ENCODE results near the gene EMD. TPM values are rescaled to one million over a fixed set of nuclear protein-coding genes. Genes with fewer than 3 reads are reported as not detected.

Gene EMD
- total and polyA plus RNA-seq, 2 donors from 2014 or later: 79.6 to 102 TPM

GRCh38 chrX:154374313-154375155 is 4.6 kb upstream of the EMD start, which contains the start of gene FLNA:
Gene FLNA, minus strand, starts transcription at chrX:154374634. Its CDS starts 3,389 bp downstream, at chrX:154371245.
- peak within 1 kb of the TSS; percentile 36 to 61 (median 48) for H3K4me3 ChIP-seq (ENCODE audit: low read length in 3 of 3)
- TF ChIP-seq CTCF (IDR thresholded peaks at IDR 0.05; ENCODE audit: borderline replicate concordance, extremely low read depth, insufficient read depth): no peak
- no peaks in the 10 kb centered on the region for H3K9me3 ChIP-seq (ENCODE audit: control insufficient read depth in 2 of 3, insufficient read depth in 1 of 3, low read length in 3 of 3)
- intact Hi-C loops (cut with DNase I): no loop called here
- H3K36me3 ChIP-seq (ENCODE audit: control insufficient read depth in 2 of 3, insufficient read depth in 3 of 3, low read length in 3 of 3): no peaks in the 10 kb centered on the region
- no peaks in the 10 kb centered on the region for H3K27me3 ChIP-seq (ENCODE audit: control insufficient read depth, insufficient read depth, low read length)
- DNase-seq: peak in 4 of 5 donors; percentile 24 to 83 (median 62)
- peaks cover 0 to 9% (median 0%) of the 10 kb centered on the region in 3 donors for H3K4me1 ChIP-seq (ENCODE audit: control insufficient read depth in 2 of 3, insufficient read depth in 2 of 3, low read depth in 1 of 3, low read length in 3 of 3)
- peak within 1 kb of the TSS in 2 of 3 donors; percentile 55 to 71 for H3K9ac ChIP-seq (ENCODE audit: low read length in 3 of 3)
- H3K27ac ChIP-seq (ENCODE audit: low read depth in 2 of 2, low read length in 2 of 2): peak within 1 kb of the TSS; percentile 71 to 80
- no peak for FAIRE-seq

GRCh38 chrX:154375156-154375504 is 4.0 kb upstream of the EMD start:
- intact Hi-C loops (cut with DNase I): no loop called here
- no peak for FAIRE-seq
- Histone ChIP-seq H3K4me1 (ENCODE audit: control insufficient read depth in 2 of 3, insufficient read depth in 2 of 3, low read depth in 1 of 3, low read length in 3 of 3) (peaks cover 0 to 9% (median 0%) of the 10 kb centered on the region in 3 donors), H3K36me3 (ENCODE audit: control insufficient read depth in 2 of 3, insufficient read depth in 3 of 3, low read length in 3 of 3) (no peaks in the 10 kb centered on the region), H3K27ac (ENCODE audit: low read depth in 2 of 2, low read length in 2 of 2) (peak overlapping the region in 1 of 2 donors; percentile 65), H3K27me3 (ENCODE audit: control insufficient read depth, insufficient read depth, low read length) (no peaks in the 10 kb centered on the region), H3K9ac (ENCODE audit: low read length in 3 of 3) (peak overlapping the region in 1 of 3 donors; percentile 61), H3K9me3 (ENCODE audit: control insufficient read depth in 2 of 3, insufficient read depth in 1 of 3, low read length in 3 of 3) (no peaks in the 10 kb centered on the region), H3K4me3 (ENCODE audit: low read length in 3 of 3) (no peak overlapping the region)
- no peak for TF ChIP-seq CTCF (IDR thresholded peaks at IDR 0.05; ENCODE audit: borderline replicate concordance, extremely low read depth, insufficient read depth)
- no peak for DNase-seq

GRCh38 chrX:154376774-154377173 is 2.3 kb upstream of the EMD start:
- Histone ChIP-seq H3K36me3 (ENCODE audit: control insufficient read depth in 2 of 3, insufficient read depth in 3 of 3, low read length in 3 of 3) (peaks cover 0 to 2% (median 0%) of the 10 kb centered on the region in 3 donors), H3K9me3 (ENCODE audit: control insufficient read depth in 2 of 3, insufficient read depth in 1 of 3, low read length in 3 of 3) (no peaks in the 10 kb centered on the region), H3K4me1 (ENCODE audit: control insufficient read depth in 2 of 3, insufficient read depth in 2 of 3, low read depth in 1 of 3, low read length in 3 of 3) (peaks cover 0 to 16% (median 0%) of the 10 kb centered on the region in 3 donors), H3K27ac (ENCODE audit: low read depth in 2 of 2, low read length in 2 of 2) (no peak overlapping the region), H3K4me3 (ENCODE audit: low read length in 3 of 3) (no peak overlapping the region), H3K27me3 (ENCODE audit: control insufficient read depth, insufficient read depth, low read length) (no peaks in the 10 kb centered on the region), H3K9ac (ENCODE audit: low read length in 3 of 3) (no peak overlapping the region)
- intact Hi-C loops (cut with DNase I): no loop called here
- no peak for DNase-seq
- no peak for FAIRE-seq
- TF ChIP-seq CTCF (IDR thresholded peaks at IDR 0.05; ENCODE audit: borderline replicate concordance, extremely low read depth, insufficient read depth): no peak
